ENCODE measurements around the gene WNT9B.

DNA sequence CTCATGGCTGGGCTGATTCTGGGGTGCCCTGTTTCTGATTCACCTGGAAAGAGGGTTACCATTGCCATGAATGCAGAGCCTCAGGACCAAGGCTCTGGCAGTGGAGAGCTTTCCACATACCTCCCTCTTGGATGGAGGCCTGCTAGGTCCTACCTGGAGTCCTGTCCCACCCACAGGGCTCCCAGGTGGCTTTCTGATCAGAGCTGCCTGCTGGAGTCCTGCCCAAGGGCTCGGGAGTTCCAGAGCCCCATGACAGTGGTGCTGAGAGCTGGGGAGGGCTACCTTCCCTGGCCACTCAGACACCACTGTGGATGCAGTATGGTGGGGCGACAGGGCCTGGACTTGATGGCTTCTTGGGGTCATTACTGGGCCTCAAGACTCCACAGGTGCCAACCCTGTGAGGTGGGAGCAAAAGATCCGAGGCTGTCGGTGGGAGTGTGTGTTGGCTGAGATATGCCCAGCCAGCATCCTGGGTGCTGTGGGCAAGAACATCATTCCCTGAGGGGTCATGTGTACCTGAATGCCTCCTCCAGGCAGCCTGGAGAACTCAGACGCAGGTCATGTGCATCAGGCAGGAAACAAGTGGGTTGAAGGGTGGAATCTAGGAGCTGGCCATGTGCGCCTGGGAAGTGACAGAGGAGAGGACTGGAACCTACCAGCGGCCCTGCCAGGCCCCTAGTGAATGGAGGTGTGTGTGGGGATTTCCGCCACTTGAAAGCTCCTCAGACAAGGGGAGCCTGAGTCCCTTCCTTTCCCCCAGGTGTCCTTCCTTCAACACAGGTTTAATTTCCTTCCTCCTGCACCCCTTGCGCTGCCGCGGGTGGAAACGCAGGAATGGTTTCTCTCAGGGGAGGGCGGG, 30.6 kb upstream of the WNT9B start:
- TF ChIP-seq, protein P1, sequence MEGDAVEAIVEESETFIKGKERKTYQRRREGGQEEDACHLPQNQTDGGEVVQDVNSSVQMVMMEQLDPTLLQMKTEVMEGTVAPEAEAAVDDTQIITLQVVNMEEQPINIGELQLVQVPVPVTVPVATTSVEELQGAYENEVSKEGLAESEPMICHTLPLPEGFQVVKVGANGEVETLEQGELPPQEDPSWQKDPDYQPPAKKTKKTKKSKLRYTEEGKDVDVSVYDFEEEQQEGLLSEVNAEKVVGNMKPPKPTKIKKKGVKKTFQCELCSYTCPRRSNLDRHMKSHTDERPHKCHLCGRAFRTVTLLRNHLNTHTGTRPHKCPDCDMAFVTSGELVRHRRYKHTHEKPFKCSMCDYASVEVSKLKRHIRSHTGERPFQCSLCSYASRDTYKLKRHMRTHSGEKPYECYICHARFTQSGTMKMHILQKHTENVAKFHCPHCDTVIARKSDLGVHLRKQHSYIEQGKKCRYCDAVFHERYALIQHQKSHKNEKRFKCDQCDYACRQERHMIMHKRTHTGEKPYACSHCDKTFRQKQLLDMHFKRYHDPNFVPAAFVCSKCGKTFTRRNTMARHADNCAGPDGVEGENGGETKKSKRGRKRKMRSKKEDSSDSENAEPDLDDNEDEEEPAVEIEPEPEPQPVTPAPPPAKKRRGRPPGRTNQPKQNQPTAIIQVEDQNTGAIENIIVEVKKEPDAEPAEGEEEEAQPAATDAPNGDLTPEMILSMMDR (IDR thresholded peaks at IDR 0.05) = no peak
- no peak for TF ChIP-seq POLR2A (IDR thresholded peaks at IDR 0.05)

All from uterus (tissue), 2 donors.